H1 (cell line): Measurements from ENCODE around the gene TUBB4B.

Experiments
- CEBPB ChIP-seq: IDR thresholded peaks from 2 replicates; pipeline ENCODE4 v1.6.1; 2012; ENCODE audit warnings: low read depth, low read length
- CHD1 ChIP-seq: IDR thresholded peaks from 2 replicates; pipeline ENCODE4 v1.6.1; 2012; ENCODE audit warnings: low read depth, low read length, improper control_type of control experiment
- EZH2 ChIP-seq: fragments of 200-600 bp; sonication (generic); IDR thresholded peaks from 2 replicates; pipeline ENCODE4 v1.7.1; 2012; ENCODE audit warnings: low read depth, mild to moderate bottlenecking, moderate library complexity, low read length, inconsistent platforms; ENCODE audit not compliant: severe bottlenecking
- JUN ChIP-seq: IDR thresholded peaks from 2 replicates; pipeline ENCODE4 v1.6.1; 2011; ENCODE audit warnings: low read depth, mild to moderate bottlenecking, improper control_type of control experiment, low read length
- POLR2A ChIP-seq, 2 experiments: IDR thresholded peaks; 1 replicate in 1 of 2; 2 replicates in 1 of 2; pipeline ENCODE4 v1.6.1; 2011; ENCODE audit warnings: low read depth in 2 of 2, low read length in 2 of 2, mild to moderate bottlenecking in 2 of 2; ENCODE audit errors: control extremely low read depth in 1 of 2
- SAP30 ChIP-seq: fragments of 300-600 bp; sonication (generic); IDR thresholded peaks from 2 replicates; pipeline ENCODE4 v1.7.1; 2012; ENCODE audit warnings: low read length, moderate library complexity, mild to moderate bottlenecking, inconsistent platforms; ENCODE audit not compliant: insufficient read depth, insufficient replicate concordance
- SIX5 ChIP-seq: IDR thresholded peaks from 2 replicates; pipeline ENCODE4 v1.6.1; 2011; ENCODE audit warnings: mild to moderate bottlenecking, low read depth, low read length
- SP1 ChIP-seq: IDR thresholded peaks from 2 replicates; pipeline ENCODE4 v1.6.1; 2011; ENCODE audit warnings: low read depth, low read length
- TF ChIP-seq, protein P1 (sequence below), 3 experiments: IDR thresholded peaks; 1 replicate in 2 of 3; 2 replicates in 1 of 3; pipeline versions ENCODE4 v1.5.1 to v1.6.1; 2011; ENCODE audit warnings: low read length in 3 of 3, mild to moderate bottlenecking in 3 of 3, inconsistent platforms in 2 of 3, low read depth in 1 of 3, moderate library complexity in 1 of 3; ENCODE audit not compliant: insufficient read depth in 1 of 3; ENCODE audit errors: control extremely low read depth in 1 of 3
- TF ChIP-seq, protein P2 (sequence below): IDR thresholded peaks from 2 replicates; pipeline ENCODE4 v1.6.1; 2012; ENCODE audit warnings: inconsistent platforms

DNA sequence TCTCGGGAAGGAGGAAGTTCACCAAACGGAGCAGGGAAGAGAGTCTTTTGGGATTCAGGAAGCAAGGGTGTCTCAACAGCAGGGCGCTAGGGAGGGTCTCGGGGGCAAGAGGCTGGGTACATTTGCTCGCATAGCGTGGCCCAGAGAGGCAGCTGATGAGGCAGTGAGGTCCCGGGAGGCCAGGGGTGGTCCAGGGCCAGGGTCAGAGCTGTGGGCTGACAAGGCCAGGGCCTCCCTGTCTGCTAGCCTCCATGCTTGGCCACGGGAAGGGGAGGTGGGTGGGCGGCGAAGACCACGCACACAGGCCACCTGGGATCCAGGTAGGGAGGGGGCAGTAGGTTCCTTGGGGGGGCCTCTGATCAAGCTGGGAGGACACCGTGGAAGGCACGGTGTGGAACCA is 29.6 kb upstream of the TUBB4B start:
- TF ChIP-seq, protein P1, sequence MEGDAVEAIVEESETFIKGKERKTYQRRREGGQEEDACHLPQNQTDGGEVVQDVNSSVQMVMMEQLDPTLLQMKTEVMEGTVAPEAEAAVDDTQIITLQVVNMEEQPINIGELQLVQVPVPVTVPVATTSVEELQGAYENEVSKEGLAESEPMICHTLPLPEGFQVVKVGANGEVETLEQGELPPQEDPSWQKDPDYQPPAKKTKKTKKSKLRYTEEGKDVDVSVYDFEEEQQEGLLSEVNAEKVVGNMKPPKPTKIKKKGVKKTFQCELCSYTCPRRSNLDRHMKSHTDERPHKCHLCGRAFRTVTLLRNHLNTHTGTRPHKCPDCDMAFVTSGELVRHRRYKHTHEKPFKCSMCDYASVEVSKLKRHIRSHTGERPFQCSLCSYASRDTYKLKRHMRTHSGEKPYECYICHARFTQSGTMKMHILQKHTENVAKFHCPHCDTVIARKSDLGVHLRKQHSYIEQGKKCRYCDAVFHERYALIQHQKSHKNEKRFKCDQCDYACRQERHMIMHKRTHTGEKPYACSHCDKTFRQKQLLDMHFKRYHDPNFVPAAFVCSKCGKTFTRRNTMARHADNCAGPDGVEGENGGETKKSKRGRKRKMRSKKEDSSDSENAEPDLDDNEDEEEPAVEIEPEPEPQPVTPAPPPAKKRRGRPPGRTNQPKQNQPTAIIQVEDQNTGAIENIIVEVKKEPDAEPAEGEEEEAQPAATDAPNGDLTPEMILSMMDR (IDR thresholded peaks at IDR 0.05; ENCODE audit: control extremely low read depth in 1 of 3, insufficient read depth in 1 of 3, low read depth in 1 of 3, low read length in 3 of 3) = no peak
- TF ChIP-seq JUN = no peak
- TF ChIP-seq, protein P2, sequence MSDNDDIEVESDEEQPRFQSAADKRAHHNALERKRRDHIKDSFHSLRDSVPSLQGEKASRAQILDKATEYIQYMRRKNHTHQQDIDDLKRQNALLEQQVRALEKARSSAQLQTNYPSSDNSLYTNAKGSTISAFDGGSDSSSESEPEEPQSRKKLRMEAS = no peak
- TF ChIP-seq SAP30 = no peak
- no peak for TF ChIP-seq SP1
- TF ChIP-seq CHD1 = no peak
- no peak for TF ChIP-seq CEBPB
- no peak for TF ChIP-seq SIX5
- TF ChIP-seq EZH2 = no peak
- TF ChIP-seq POLR2A (IDR thresholded peaks at IDR 0.05; ENCODE audit: control extremely low read depth in 1 of 2, low read depth in 2 of 2, low read length in 2 of 2) = no peak
